H9 (cell line): Measurements from ENCODE around the gene LRRC45. TPM values are rescaled to one million over a fixed set of nuclear protein-coding genes. Genes with fewer than 3 reads are reported as not detected.

ENCODE experiments used
- DNase-seq: peaks from one replicate; pipeline ENCODE4 v3.0.0-alpha.2; 2017
- H2AFZ ChIP-seq: one replicate; pipeline ENCODE4 v1.6.1; 2013; ENCODE audit warnings: mild to moderate bottlenecking, low read length, control low read depth, moderate library complexity
- H2AK5ac ChIP-seq: 2 replicates; pipeline ENCODE4 v1.6.1; 2013; ENCODE audit warnings: low read length, control low read depth, mixed read lengths; ENCODE audit not compliant: insufficient read length
- H2BK120ac ChIP-seq: one replicate; pipeline ENCODE4 v1.6.1; 2013; ENCODE audit warnings: low read depth, mild to moderate bottlenecking, low read length, control low read depth, inconsistent platforms; ENCODE audit not compliant: poor library complexity, severe bottlenecking
- H2BK12ac ChIP-seq: 2 replicates; pipeline ENCODE4 v1.6.1; 2013; ENCODE audit warnings: low read length, control low read depth, mixed read lengths, low read depth; ENCODE audit not compliant: insufficient read length
- H2BK15ac ChIP-seq: 2 replicates; pipeline ENCODE4 v1.6.1; 2013; ENCODE audit warnings: low read depth, low read length, control low read depth
- H2BK20ac ChIP-seq: one replicate; pipeline ENCODE4 v1.6.1; 2013; ENCODE audit warnings: low read depth, mild to moderate bottlenecking, low read length, control low read depth, inconsistent platforms; ENCODE audit not compliant: poor library complexity, severe bottlenecking
- H2BK5ac ChIP-seq: 2 replicates; pipeline ENCODE4 v1.6.1; 2013; ENCODE audit warnings: low read length, control low read depth, mixed read lengths; ENCODE audit not compliant: insufficient read length
- H3K14ac ChIP-seq: 2 replicates; pipeline ENCODE4 v1.6.1; 2013; ENCODE audit warnings: low read length, control low read depth; ENCODE audit not compliant: insufficient read depth
- H3K18ac ChIP-seq: 2 replicates; pipeline ENCODE4 v1.6.1; 2013; ENCODE audit warnings: low read depth, mild to moderate bottlenecking, mixed read lengths, low read length, control low read depth; ENCODE audit not compliant: insufficient read length
- H3K23ac ChIP-seq: 2 replicates; pipeline ENCODE4 v1.6.1; 2013; ENCODE audit warnings: low read length, control low read depth, mixed read lengths, low read depth; ENCODE audit not compliant: insufficient read length
- H3K23me2 ChIP-seq: 2 replicates; pipeline ENCODE4 v1.6.1; 2013; ENCODE audit warnings: low read depth, mild to moderate bottlenecking, mixed read lengths, low read length, control low read depth; ENCODE audit not compliant: insufficient read length, poor library complexity, severe bottlenecking
- H3K27ac ChIP-seq: 2 replicates; pipeline ENCODE4 v1.5.1; 2013; ENCODE audit warnings: low read length, control low read depth, mixed read lengths, low read depth; ENCODE audit not compliant: insufficient read length
- H3K27me3 ChIP-seq: 2 replicates; pipeline ENCODE4 v1.6.1; 2013; ENCODE audit warnings: low read length, control low read depth, inconsistent platforms; ENCODE audit not compliant: insufficient read depth
- H3K4ac ChIP-seq: 2 replicates; pipeline ENCODE4 v1.6.1; 2013; ENCODE audit warnings: low read depth, mild to moderate bottlenecking, control low read depth, inconsistent platforms, low read length, moderate library complexity
- H3K4me1 ChIP-seq: 2 replicates; pipeline ENCODE4 v1.6.1; 2013; ENCODE audit warnings: low read length, control low read depth, inconsistent platforms; ENCODE audit not compliant: insufficient read depth
- H3K4me2 ChIP-seq: 2 replicates; pipeline ENCODE4 v1.6.1; 2013; ENCODE audit warnings: low read length, control low read depth, mixed read lengths; ENCODE audit not compliant: insufficient read length, insufficient read depth
- H3K56ac ChIP-seq: 2 replicates; pipeline ENCODE4 v1.6.1; 2013; ENCODE audit warnings: low read depth, mild to moderate bottlenecking, mixed read lengths, low read length, control low read depth; ENCODE audit not compliant: insufficient read length
- H3K79me1 ChIP-seq: 2 replicates; pipeline ENCODE4 v1.6.1; 2013; ENCODE audit warnings: low read depth, mild to moderate bottlenecking, moderate library complexity, low read length, control low read depth, inconsistent platforms; ENCODE audit not compliant: insufficient read depth, poor library complexity, severe bottlenecking
- H3K79me2 ChIP-seq: 2 replicates; pipeline ENCODE4 v1.6.1; 2013; ENCODE audit warnings: low read length, control low read depth, inconsistent platforms; ENCODE audit not compliant: insufficient read depth
- H3K9ac ChIP-seq: 2 replicates; pipeline ENCODE4 v1.6.1; 2013; ENCODE audit warnings: low read length, control low read depth, mixed read lengths; ENCODE audit not compliant: insufficient read length; ENCODE audit errors: extremely low read depth
- H3K9me3 ChIP-seq: one replicate; pipeline ENCODE4 v1.6.1; 2013; ENCODE audit warnings: low read depth, low read length, inconsistent platforms; ENCODE audit not compliant: control insufficient read depth
- H3T11ph ChIP-seq: one replicate; pipeline ENCODE4 v1.6.1; 2013; ENCODE audit warnings: mild to moderate bottlenecking, low read length, control low read depth, inconsistent platforms
- H4K20me1 ChIP-seq: one replicate; pipeline ENCODE4 v1.6.1; 2013; ENCODE audit not compliant: control insufficient read depth, insufficient read length, insufficient read depth
- H4K5ac ChIP-seq: 2 replicates; pipeline ENCODE4 v1.6.1; 2013; ENCODE audit warnings: low read depth, mild to moderate bottlenecking, mixed read lengths, low read length, control low read depth; ENCODE audit not compliant: insufficient read length
- H4K8ac ChIP-seq: replicated peaks from 2 replicates; pipeline ENCODE4 v1.6.1; 2013; ENCODE audit warnings: low read length, control low read depth, mixed read lengths, low read depth; ENCODE audit not compliant: insufficient read length
- H4K91ac ChIP-seq: 2 replicates; pipeline ENCODE4 v1.6.1; 2013; ENCODE audit warnings: low read depth, mild to moderate bottlenecking, moderate library complexity, mixed read lengths, low read length, control low read depth; ENCODE audit not compliant: insufficient read length
- H3K27ac Mint-ChIP-seq, 3 experiments: 2 replicates in 2 of 3; 3 replicates in 1 of 3; pipeline ENCODE4 v1.8.0; 2020 to 2021; ENCODE audit warnings: mixed read lengths in 3 of 3, mild to moderate bottlenecking in 1 of 3, moderate library complexity in 1 of 3
- H3K27me3 Mint-ChIP-seq: 2 replicates; pipeline ENCODE4 v1.8.0; 2021; ENCODE audit warnings: low read depth, mild to moderate bottlenecking, moderate library complexity, mixed read lengths
- H3K36me3 Mint-ChIP-seq, 3 experiments: 2 replicates in 2 of 3; 3 replicates in 1 of 3; pipeline ENCODE4 v1.8.0; 2020 to 2021; ENCODE audit warnings: low read depth in 3 of 3, mixed read lengths in 3 of 3; ENCODE audit not compliant: insufficient read depth in 1 of 3
- H3K4me1 Mint-ChIP-seq, 2 experiments: 2 replicates each; pipeline ENCODE4 v1.8.0; 2020; ENCODE audit warnings: mixed read lengths in 2 of 2
- H3K4me3 Mint-ChIP-seq, 2 experiments: 2 replicates in 1 of 2; 3 replicates in 1 of 2; pipeline ENCODE4 v1.8.0; 2020 to 2021; ENCODE audit warnings: mild to moderate bottlenecking in 2 of 2, mixed read lengths in 2 of 2, moderate library complexity in 1 of 2
- H3K9me3 Mint-ChIP-seq, 2 experiments: 2 replicates in 1 of 2; 3 replicates in 1 of 2; pipeline ENCODE4 v1.8.0; 2020; ENCODE audit warnings: mild to moderate bottlenecking in 2 of 2, mixed read lengths in 2 of 2, moderate library complexity in 1 of 2
- WGBS: extraction: QIAGEN DNeasy Blood & Tissue Kit; methylation state at CpG from one replicate; pipeline ENCODE4 v1.1.7; 2013; ENCODE audit warnings: missing lambda C conversion rate, low lambda C conversion rate, mixed read lengths; ENCODE audit not compliant: insufficient read length; ENCODE audit errors: extremely low coverage; 5-methylcytosine and 5-hydroxymethylcytosine counted together
- total RNA-seq: library from RNA; stranded (reverse); gene quantifications from 2 replicates; pipeline ENCODE4 v1.2.1, GENCODE V29; 2021
- TF ChIP-seq, protein P1 (sequence below): fragments of 200-600 bp; sonication (generic); conservative IDR thresholded peaks from 3 replicates; pipeline ENCODE4 v1.8.0; 2021; ENCODE audit warnings: antibody characterized with exemption, mild to moderate bottlenecking

The LRRC45 gene
- total RNA-seq, 1 experiment from 2014 or later: 28.7 TPM

DNA sequence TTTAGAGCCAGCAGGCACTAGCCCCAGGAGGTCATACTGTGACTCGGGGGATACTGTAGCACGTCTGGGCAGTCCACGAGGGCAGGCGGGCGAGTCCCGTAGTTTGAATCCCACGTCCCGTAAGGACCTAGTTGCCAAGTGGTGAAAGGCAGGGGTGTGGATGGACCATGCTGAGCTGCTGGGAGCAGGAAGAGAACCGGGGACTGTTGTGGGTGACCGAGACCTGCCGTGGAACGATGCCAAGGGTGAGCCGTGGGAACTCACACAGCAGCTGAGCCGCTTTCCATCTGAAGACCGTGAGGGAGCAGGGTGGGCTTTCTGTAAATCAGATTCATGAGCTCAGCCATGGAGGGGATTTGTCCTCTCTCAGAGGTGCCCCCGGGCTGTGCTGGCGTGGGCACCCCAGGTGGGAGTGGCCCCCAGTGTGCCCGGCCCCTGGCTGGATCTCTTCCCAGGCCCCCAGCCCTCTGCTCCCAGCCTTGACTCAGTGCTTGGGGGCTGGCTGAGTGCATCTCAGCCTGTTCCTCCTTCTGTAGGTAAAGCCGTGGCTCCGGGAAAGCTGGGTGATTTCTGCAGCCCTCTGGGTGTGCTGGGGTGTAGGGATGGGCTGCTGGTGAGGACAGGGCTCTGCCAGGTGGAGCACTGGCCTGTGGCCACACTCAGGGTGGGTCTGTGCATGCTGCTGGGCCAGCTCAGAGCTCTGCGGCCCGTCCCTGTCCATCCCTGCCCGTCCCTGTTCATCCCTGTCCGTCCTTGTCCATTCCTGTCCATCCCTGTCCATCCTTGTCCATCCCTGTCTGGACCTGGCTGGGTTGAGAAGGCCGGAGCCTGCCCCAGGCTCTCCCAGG lies 32.0 kb upstream of the LRRC45 start:
- Mint-ChIP-seq H3K4me3 (peak overlapping the region in 1 of 2 experiments; percentile 2; a peak in 1 of 5 replicates), H3K9me3 (no peaks in the 10 kb centered on the region), H3K27ac (peak overlapping the region; percentile 20 to 94 (median 81); a peak in 6 of 7 replicates), H3K4me1 (peaks cover 21 to 37% of the 10 kb centered on the region in 2 experiments), H3K27me3 (no peaks in the 10 kb centered on the region), H3K36me3 (peaks cover 0 to 26% (median 15%) of the 10 kb centered on the region in 3 experiments; a peak in 6 of 7 replicates)
- H2BK20ac ChIP-seq: no peak overlapping the region
- H3K79me1 ChIP-seq: no peaks in the 10 kb centered on the region
- TF ChIP-seq, protein P1, sequence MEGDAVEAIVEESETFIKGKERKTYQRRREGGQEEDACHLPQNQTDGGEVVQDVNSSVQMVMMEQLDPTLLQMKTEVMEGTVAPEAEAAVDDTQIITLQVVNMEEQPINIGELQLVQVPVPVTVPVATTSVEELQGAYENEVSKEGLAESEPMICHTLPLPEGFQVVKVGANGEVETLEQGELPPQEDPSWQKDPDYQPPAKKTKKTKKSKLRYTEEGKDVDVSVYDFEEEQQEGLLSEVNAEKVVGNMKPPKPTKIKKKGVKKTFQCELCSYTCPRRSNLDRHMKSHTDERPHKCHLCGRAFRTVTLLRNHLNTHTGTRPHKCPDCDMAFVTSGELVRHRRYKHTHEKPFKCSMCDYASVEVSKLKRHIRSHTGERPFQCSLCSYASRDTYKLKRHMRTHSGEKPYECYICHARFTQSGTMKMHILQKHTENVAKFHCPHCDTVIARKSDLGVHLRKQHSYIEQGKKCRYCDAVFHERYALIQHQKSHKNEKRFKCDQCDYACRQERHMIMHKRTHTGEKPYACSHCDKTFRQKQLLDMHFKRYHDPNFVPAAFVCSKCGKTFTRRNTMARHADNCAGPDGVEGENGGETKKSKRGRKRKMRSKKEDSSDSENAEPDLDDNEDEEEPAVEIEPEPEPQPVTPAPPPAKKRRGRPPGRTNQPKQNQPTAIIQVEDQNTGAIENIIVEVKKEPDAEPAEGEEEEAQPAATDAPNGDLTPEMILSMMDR: no peak
- no peak overlapping the region for H2AK5ac ChIP-seq
- no CpG with 5 or more reads among the region's 25 CpGs for WGBS
- no peaks in the 10 kb centered on the region for H3K23me2 ChIP-seq
- no peak overlapping the region for H3K18ac ChIP-seq
- no peak overlapping the region for H2BK15ac ChIP-seq
- H2BK5ac ChIP-seq: no peak overlapping the region
- H3K4me2 ChIP-seq: no peak overlapping the region
- H4K91ac ChIP-seq: no peak overlapping the region
- H3K56ac ChIP-seq: no peak overlapping the region
- H3K4me1 ChIP-seq: no peaks in the 10 kb centered on the region; the same call in 1 of the 2 replicates
- H3K9me3 ChIP-seq: no peaks in the 10 kb centered on the region
- DNase-seq: no peak
- H3K4ac ChIP-seq: no peak overlapping the region
- no peak overlapping the region for H3K23ac ChIP-seq
- no peak overlapping the region for H3K14ac ChIP-seq
- H4K8ac ChIP-seq: no peak overlapping the region
- H2AFZ ChIP-seq: no peak overlapping the region
- no peak overlapping the region for H3K27ac ChIP-seq
- H3K79me2 ChIP-seq: no peaks in the 10 kb centered on the region; the same call in 1 of the 2 replicates
- no peaks in the 10 kb centered on the region for H4K20me1 ChIP-seq
- H3T11ph ChIP-seq: no peak overlapping the region
- no peak overlapping the region for H3K9ac ChIP-seq
- H4K5ac ChIP-seq: no peak overlapping the region
- H3K27me3 ChIP-seq: no peaks in the 10 kb centered on the region
- H2BK12ac ChIP-seq: no peak overlapping the region
- no peak overlapping the region for H2BK120ac ChIP-seq
